ENCODE measurements around the gene GBF1.

- no peak for TF ChIP-seq POLR2A (IDR thresholded peaks at IDR 0.05; ENCODE audit: low read depth, low read length)
- TF ChIP-seq CTCF (IDR thresholded peaks at IDR 0.05 in 2 of 3, conservative IDR thresholded peaks at IDR 0.05 in 1 of 3; ENCODE audit: control insufficient read depth in 2 of 3, extremely low read depth in 1 of 3, insufficient read depth in 1 of 3, low read depth in 3 of 3, low read length in 3 of 3), result no peak
- TF ChIP-seq EP300 (IDR thresholded peaks at IDR 0.05; ENCODE audit: borderline replicate concordance in 1 of 2, control insufficient read depth in 1 of 2, low read depth in 2 of 2, low read length in 2 of 2), result no peak
- no peak for TF ChIP-seq NFYB (IDR thresholded peaks at IDR 0.05; ENCODE audit: insufficient read depth, low read depth, low read length)
- TF ChIP-seq, protein P1, sequence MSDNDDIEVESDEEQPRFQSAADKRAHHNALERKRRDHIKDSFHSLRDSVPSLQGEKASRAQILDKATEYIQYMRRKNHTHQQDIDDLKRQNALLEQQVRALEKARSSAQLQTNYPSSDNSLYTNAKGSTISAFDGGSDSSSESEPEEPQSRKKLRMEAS (IDR thresholded peaks at IDR 0.05; ENCODE audit: low read depth, low read length), result no peak
- TF ChIP-seq KDM1A (IDR thresholded peaks at IDR 0.05; ENCODE audit: borderline replicate concordance), result no peak
- no peak for TF ChIP-seq TCF12 (IDR thresholded peaks at IDR 0.05; ENCODE audit: low read depth, low read length)
- TF ChIP-seq NFIC (IDR thresholded peaks at IDR 0.05; ENCODE audit: low read depth, low read length), result no peak
- TF ChIP-seq POLR2AphosphoS5 (IDR thresholded peaks at IDR 0.05; ENCODE audit: low read length), result no peak
Observed at GRCh38 chr10:102283890-102284289, 38.6 kb downstream of the GBF1 start.

Measured in GM12878 (cell line).